NB4 (cell line): Measurements from ENCODE around the gene ACKR4.

Source experiments
- DNase-seq: peaks from one replicate; pipeline ENCODE4 v3.0.0; 2010; ENCODE audit warnings: low read depth
- H3K4me3 ChIP-seq: one replicate; pipeline ENCODE4 v1.5.1; 2011; ENCODE audit warnings: mild to moderate bottlenecking, low read depth, low read length, moderate library complexity
- MYC ChIP-seq: IDR thresholded peaks from 2 replicates; pipeline ENCODE4 v1.6.1; 2011; ENCODE audit warnings: low read depth, low read length
- POLR2A ChIP-seq: IDR thresholded peaks from 2 replicates; pipeline ENCODE4 v1.6.1; 2011; ENCODE audit warnings: mild to moderate bottlenecking; ENCODE audit not compliant: insufficient read length; ENCODE audit errors: extremely low read depth
- TF ChIP-seq, protein P1 (sequence below): IDR thresholded peaks from one replicate; pipeline ENCODE4 v1.5.1; 2012; ENCODE audit warnings: low read depth, low read length
- TF ChIP-seq, protein P2 (sequence below): IDR thresholded peaks from 2 replicates; pipeline ENCODE4 v1.6.1; 2011; ENCODE audit warnings: low read depth, low read length

Gene ACKR4

DNA sequence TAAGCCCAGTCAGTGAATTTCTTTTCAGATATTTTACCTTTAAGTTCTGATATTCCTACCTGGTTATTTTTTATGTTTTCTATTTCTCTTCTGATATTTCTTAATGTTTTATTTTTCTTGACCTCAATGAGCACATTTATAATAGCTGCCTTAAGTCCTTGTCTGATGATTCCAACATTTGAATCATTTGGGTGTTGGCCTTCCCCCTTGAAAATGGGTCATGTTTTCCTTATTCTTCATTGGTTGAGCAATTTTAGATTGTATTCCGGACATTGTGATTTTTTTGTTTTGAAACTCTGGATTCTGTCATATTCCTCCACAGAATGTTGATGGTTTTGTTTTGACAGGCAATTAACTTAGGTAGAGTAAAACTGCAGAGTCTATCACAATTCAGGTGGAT, 9.7 kb upstream of the ACKR4 start:
- DNase-seq: no peak
- H3K4me3 ChIP-seq: no peak overlapping the region
- TF ChIP-seq, protein P1, sequence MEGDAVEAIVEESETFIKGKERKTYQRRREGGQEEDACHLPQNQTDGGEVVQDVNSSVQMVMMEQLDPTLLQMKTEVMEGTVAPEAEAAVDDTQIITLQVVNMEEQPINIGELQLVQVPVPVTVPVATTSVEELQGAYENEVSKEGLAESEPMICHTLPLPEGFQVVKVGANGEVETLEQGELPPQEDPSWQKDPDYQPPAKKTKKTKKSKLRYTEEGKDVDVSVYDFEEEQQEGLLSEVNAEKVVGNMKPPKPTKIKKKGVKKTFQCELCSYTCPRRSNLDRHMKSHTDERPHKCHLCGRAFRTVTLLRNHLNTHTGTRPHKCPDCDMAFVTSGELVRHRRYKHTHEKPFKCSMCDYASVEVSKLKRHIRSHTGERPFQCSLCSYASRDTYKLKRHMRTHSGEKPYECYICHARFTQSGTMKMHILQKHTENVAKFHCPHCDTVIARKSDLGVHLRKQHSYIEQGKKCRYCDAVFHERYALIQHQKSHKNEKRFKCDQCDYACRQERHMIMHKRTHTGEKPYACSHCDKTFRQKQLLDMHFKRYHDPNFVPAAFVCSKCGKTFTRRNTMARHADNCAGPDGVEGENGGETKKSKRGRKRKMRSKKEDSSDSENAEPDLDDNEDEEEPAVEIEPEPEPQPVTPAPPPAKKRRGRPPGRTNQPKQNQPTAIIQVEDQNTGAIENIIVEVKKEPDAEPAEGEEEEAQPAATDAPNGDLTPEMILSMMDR: no peak
- TF ChIP-seq MYC (no peak), POLR2A (no peak)
- TF ChIP-seq, protein P2, sequence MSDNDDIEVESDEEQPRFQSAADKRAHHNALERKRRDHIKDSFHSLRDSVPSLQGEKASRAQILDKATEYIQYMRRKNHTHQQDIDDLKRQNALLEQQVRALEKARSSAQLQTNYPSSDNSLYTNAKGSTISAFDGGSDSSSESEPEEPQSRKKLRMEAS: no peak

DNA sequence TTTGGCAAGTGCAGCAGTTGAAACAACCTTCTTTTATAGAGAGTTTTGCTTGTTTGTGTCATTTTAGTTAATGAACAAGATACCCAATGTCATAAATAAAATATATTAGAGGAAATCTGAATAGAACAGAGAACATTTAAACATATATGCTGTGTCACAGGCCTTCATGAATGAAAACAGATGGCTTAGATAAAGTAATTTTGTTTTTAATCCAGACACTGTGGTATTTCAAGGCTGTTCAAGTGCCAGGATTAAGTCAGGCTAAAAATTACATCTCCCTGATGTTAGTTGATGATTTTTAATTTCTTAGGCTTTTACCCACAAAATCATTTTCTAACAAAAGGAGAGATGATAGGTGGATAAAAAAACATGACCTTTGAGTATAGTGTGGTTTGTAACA, 4.9 kb upstream of the ACKR4 start:
- DNase-seq: no peak
- TF ChIP-seq POLR2A (no peak), MYC (no peak)
- TF ChIP-seq, protein P2: no peak
- TF ChIP-seq, protein P1: no peak
- H3K4me3 ChIP-seq: no peak overlapping the region

DNA sequence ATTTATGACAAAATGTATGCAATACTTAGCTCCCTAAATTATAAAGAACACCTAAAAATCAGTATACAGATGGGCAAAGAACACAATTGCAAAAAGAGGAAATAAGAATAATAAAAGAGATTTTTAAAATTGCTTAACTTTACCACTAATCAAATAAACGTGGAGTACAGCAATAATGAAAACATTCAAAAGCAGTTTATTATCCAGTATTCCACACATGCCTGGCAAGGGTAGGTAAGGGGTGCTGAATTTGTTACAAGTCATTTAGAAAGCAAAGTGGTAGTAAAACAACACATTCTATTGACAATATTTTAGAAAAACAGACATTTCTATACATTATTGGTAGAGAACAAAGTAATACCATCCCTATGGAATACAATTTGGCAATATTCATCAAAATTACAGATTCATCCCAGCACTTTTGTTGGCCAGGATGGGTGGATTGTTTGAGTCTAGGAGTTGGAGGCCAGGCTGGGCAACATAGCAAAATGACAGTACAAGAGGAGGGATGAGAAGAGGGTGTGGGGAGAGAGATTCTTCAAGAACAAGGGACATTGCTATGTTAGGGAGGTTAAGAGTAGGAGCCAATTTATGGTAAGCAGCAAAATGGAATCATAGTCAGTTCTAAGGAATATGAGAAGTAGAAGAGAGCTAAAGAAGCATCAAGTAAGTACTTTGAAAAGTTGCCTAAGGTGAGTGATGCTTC, 3.7 kb upstream of the ACKR4 start:
- no peak overlapping the region for H3K4me3 ChIP-seq
- DNase-seq: no peak
- TF ChIP-seq, protein P1: no peak
- TF ChIP-seq POLR2A: no peak
- TF ChIP-seq, protein P2: no peak
- no peak for TF ChIP-seq MYC

DNA sequence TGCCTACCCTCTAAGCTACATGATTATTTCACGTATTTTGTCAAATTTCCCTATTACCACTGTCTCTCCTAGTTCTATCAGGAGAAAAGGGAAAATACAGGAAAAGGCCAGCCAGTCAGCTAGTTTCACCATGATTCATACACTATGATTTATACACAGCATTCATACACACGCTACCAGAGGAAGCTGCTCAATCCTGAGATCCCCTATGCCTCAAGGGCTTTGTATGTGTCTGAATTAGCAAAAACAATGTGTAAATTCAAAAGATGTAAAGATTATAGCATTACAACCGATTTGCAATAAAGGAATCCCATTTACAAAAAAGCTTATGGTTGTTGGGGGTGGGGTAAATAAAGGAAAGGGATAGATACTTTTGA, 3.1 kb upstream of the ACKR4 start:
- DNase-seq: no peak
- no peak overlapping the region for H3K4me3 ChIP-seq
- TF ChIP-seq, protein P2: no peak
- TF ChIP-seq, protein P1: no peak
- TF ChIP-seq MYC: no peak
- TF ChIP-seq POLR2A: no peak

DNA sequence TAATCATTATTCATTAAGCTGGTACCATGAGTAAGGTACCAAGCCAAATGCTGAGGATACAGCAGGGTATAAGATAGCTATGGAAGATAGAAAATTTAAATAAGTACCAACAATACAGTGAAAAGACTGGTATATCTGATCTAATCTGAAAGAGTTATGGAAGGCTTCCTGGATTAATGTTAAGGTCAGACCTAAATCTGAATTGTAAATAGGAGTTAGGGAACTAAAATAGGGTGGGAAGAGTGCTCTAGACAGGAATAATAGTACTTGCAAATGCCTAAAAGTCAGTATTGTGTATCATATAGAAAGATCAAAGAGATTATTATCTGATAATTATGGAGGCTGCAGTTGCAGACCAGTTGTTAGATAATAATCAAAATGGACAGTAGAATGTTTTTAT, 2.6 kb upstream of the ACKR4 start:
- TF ChIP-seq POLR2A (no peak), MYC (no peak)
- TF ChIP-seq, protein P1: no peak
- TF ChIP-seq, protein P2: no peak
- DNase-seq: no peak

More for the DNA sequence above, 2.6 kb upstream of the ACKR4 start:
- no peak overlapping the region for H3K4me3 ChIP-seq
